Transverse colon (tissue), 4 donors: ENCODE results near the gene OR5AL1.

ENCODE experiments used
- CTCF ChIP-seq, 5 experiments: fragments of 200-600 bp in 3 of 5; fragments of 450-650 bp in 2 of 5; sonication (generic) in 3 of 5; IDR thresholded peaks; 1 replicate in 2 of 5; 2 replicates in 3 of 5; pipeline ENCODE4 v1.5.1; 2016 to 2017; ENCODE audit warnings: antibody characterized with exemption in 5 of 5, inconsistent platforms in 3 of 5, mild to moderate bottlenecking in 2 of 5, moderate library complexity in 1 of 5
- POLR2A ChIP-seq: fragments of 450-650 bp; IDR thresholded peaks from one replicate; pipeline ENCODE4 v1.6.1; 2016; ENCODE audit warnings: antibody characterized with exemption, mild to moderate bottlenecking, moderate library complexity
- POLR2AphosphoS5 ChIP-seq, 3 donors: sonication (generic); formaldehyde crosslinking; IDR thresholded peaks; one replicate each; pipeline ENCODE4 v1.6.1; 2016; ENCODE audit warnings: antibody characterized with exemption in 3 of 3

- TF ChIP-seq POLR2A (no peak), CTCF (IDR thresholded peaks at IDR 0.05) (no peak), POLR2AphosphoS5 (IDR thresholded peaks at IDR 0.05) (no peak)
Measured at GRCh38 chr11:56375324-56375723, 37.2 kb upstream of the OR5AL1 start, which contains the start of gene OR8U1.
